Rectal smooth muscle tissue (tissue), 1 donor: Measurements from ENCODE around the gene DEFB123.
"Not testable (repeated sequence)": the region's sequence is repeated elsewhere in the genome, so short reads cannot be mapped to it uniquely, and the experiment has no call there.

Source experiments
- H3K27ac ChIP-seq: one replicate; pipeline ENCODE4 v1.7.0; 2013; ENCODE audit warnings: low read depth, low read length, inconsistent platforms
- H3K27me3 ChIP-seq: one replicate; pipeline ENCODE4 v1.7.0; 2013; ENCODE audit warnings: low read length; ENCODE audit not compliant: control insufficient read depth, insufficient read depth
- H3K36me3 ChIP-seq: one replicate; pipeline ENCODE4 v1.7.0; 2013; ENCODE audit warnings: low read length; ENCODE audit not compliant: control insufficient read depth, insufficient read depth
- H3K4me1 ChIP-seq: one replicate; pipeline ENCODE4 v1.7.0; 2013; ENCODE audit warnings: low read length; ENCODE audit not compliant: control insufficient read depth, insufficient read depth
- H3K4me3 ChIP-seq: one replicate; pipeline ENCODE4 v1.7.0; 2013; ENCODE audit warnings: low read length
- H3K9ac ChIP-seq: one replicate; pipeline ENCODE4 v1.7.0; 2013; ENCODE audit warnings: low read length

The DEFB123 gene

DNA sequence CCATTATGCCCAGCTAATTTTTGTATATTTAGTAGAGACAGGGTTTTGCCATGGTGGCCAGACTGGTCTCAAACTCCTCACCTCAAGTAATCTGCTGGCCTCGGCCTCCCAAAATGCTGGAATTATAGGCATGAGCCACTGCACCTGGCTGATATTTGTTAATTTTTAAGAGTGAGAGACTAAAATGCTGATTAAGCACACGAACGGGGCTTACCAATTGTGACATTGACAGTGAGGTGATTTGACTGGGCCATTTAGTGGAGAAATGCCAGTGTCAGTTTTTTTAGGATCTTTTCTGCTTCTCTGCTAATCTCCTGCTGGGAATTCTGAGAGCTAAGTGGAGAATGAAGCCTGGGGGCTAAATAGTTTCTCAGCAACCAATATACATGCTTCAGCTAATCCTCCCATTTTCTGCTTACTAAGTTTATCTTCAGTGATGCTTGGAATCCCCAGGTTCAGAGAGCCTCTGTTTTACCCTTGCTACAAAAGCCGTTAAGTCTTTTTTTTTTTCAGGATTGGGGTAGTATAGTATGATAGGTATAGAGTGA is 9.8 kb upstream of the DEFB123 start:
- Histone ChIP-seq H3K27me3 (no peaks in the 10 kb centered on the region), H3K4me3 (no peak overlapping the region), H3K36me3 (no peaks in the 10 kb centered on the region), H3K27ac (no peak overlapping the region), H3K9ac (no peak overlapping the region), H3K4me1 (no peaks in the 10 kb centered on the region)

- no peak overlapping the region for H3K9ac ChIP-seq
- no peaks in the 10 kb centered on the region for H3K36me3 ChIP-seq
- no peaks in the 10 kb centered on the region for H3K27me3 ChIP-seq
- no peak overlapping the region for H3K27ac ChIP-seq
- H3K4me3 ChIP-seq, result no peak overlapping the region
- H3K4me1 ChIP-seq, result no peaks in the 10 kb centered on the region
Measured at GRCh38 chr20:31446084-31446819, 5.8 kb downstream of the DEFB123 start.

- Histone ChIP-seq H3K4me3 (no peak overlapping the region), H3K9ac (no peak overlapping the region), H3K27me3 (no peaks in the 10 kb centered on the region), H3K36me3 (no peaks in the 10 kb centered on the region), H3K4me1 (no peaks in the 10 kb centered on the region), H3K27ac (no peak overlapping the region)
Measured at GRCh38 chr20:31449511-31450414, 9.3 kb downstream of the DEFB123 start.

- no peaks in the 10 kb centered on the region for H3K36me3 ChIP-seq
- no peaks in the 10 kb centered on the region for H3K4me1 ChIP-seq
- peaks cover 2% of the 10 kb centered on the region for H3K27me3 ChIP-seq
- no peak overlapping the region for H3K27ac ChIP-seq
- H3K4me3 ChIP-seq, result no peak overlapping the region
- H3K9ac ChIP-seq, result no peak overlapping the region
Measured at GRCh38 chr20:31452575-31452974, 12.1 kb downstream of the DEFB123 start.

DNA sequence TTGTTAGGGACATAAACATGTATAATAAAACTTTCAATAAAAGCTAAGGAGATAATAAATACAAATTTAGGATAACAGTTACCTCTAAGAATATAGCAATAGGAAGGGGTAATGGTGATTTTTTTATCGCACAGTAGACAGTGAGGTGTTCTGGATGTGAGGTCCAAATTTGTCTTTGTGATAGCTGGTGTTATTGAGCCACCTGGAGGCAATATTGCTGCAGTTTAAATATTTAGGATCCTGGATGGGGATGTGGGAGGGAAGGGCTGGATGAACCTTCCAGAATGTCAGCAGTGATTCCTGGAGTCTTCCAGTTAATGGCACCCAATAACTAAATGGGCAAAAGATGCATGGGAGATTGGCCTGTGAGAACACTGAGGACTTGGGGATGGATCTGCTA is 13.9 kb downstream of the DEFB123 start:
- Histone ChIP-seq H3K9ac (no peak overlapping the region), H3K4me1 (no peaks in the 10 kb centered on the region), H3K4me3 (no peak overlapping the region), H3K27me3 (peaks cover 2% of the 10 kb centered on the region), H3K36me3 (no peaks in the 10 kb centered on the region), H3K27ac (no peak overlapping the region)

DNA sequence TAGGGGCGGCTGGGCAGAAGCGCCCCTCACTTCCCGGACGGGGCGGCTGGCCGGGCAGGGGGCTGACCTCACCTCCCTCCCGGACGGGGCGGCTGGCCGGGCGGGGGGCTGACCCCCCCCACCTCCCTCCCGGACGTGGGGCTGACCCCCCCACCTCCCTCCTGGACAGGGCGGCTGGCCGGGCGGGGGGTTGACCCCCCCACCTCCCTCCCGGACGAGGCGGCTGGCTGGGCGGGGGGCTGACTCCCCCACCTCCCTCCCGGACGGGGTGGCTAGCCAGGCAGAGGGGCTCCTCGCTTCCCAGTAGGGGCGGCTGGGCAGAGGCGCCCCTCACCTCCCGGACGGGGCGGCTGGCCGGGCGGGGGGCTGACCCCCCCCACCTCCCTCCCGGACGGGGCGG is 30.5 kb downstream of the DEFB123 start:
- H3K4me1 ChIP-seq, H3K4me3 ChIP-seq, H3K36me3 ChIP-seq, H3K27ac ChIP-seq, H3K9ac ChIP-seq, H3K27me3 ChIP-seq: not testable (repeated sequence)

- Histone ChIP-seq H3K4me1 (no peaks in the 10 kb centered on the region), H3K27me3 (no peaks in the 10 kb centered on the region), H3K9ac (no peak overlapping the region), H3K27ac (no peak overlapping the region), H3K36me3 (no peaks in the 10 kb centered on the region), H3K4me3 (no peak overlapping the region)
Measured at GRCh38 chr20:31472395-31473330, 32.2 kb downstream of the DEFB123 start.

GRCh38 chr20:31473331-31474096 is 33.1 kb downstream of the DEFB123 start:
- no peak overlapping the region for H3K27ac ChIP-seq
- no peak overlapping the region for H3K9ac ChIP-seq
- no peaks in the 10 kb centered on the region for H3K27me3 ChIP-seq
- H3K4me3 ChIP-seq, result no peak overlapping the region
- no peaks in the 10 kb centered on the region for H3K4me1 ChIP-seq
- no peaks in the 10 kb centered on the region for H3K36me3 ChIP-seq

GRCh38 chr20:31474097-31474436 is 33.6 kb downstream of the DEFB123 start:
- Histone ChIP-seq H3K27me3 (no peaks in the 10 kb centered on the region), H3K36me3 (no peaks in the 10 kb centered on the region), H3K27ac (no peak overlapping the region), H3K4me1 (no peaks in the 10 kb centered on the region), H3K4me3 (no peak overlapping the region), H3K9ac (no peak overlapping the region)

- Histone ChIP-seq H3K4me3 (peak within 1 kb of the TSS; percentile 55), H3K36me3 (no peaks in the 10 kb centered on the region), H3K27me3 (no peaks in the 10 kb centered on the region), H3K27ac (peak within 1 kb of the TSS; percentile 48), H3K9ac (peak within 1 kb of the TSS; percentile 51), H3K4me1 (no peaks in the 10 kb centered on the region)
Measured at GRCh38 chr20:31474758-31475427, 34.5 kb downstream of the DEFB123 start, which contains the start of the genes DEFB124 and REM1. DEFB124 (minus strand) TSS chr20:31475127; CDS start chr20:31473013, 2,114 bp downstream. REM1 (plus strand) TSS chr20:31475288; CDS start chr20:31476446, 1,158 bp downstream.
